Activated T-cell treated with anti-CD3 and anti-CD28 coated beads, Interleukin-2, amount 50 U/mL, for 72 hours (primary cell): ENCODE measurements around the gene TEC. TPM values are rescaled to one million over a fixed set of nuclear protein-coding genes. Genes with fewer than 3 reads are reported as not detected.
"Not testable (repeated sequence)": the region's sequence is repeated elsewhere in the genome, so short reads cannot be mapped to it uniquely, and the experiment has no call there.

Source experiments
- ATAC-seq, 2 donors: fragments of 150-1000 bp; cut with Tn5 transposase; replicated peaks in 1 of 2; 2 replicates each; pipeline ENCODE4 v1.10.0; 2021; ENCODE audit warnings: moderate library complexity in 2 of 2, mild to moderate bottlenecking in 1 of 2
- DNase-seq, 2 donors: peaks; one replicate each; pipeline ENCODE4 v3.0.0; 2021 to 2022; ENCODE audit warnings: mixed read lengths in 1 of 2
- H3K27ac Mint-ChIP-seq: one replicate; pipeline ENCODE4 v1.8.0; 2022; ENCODE audit warnings: mild to moderate bottlenecking, moderate library complexity, mixed read lengths
- H3K27me3 Mint-ChIP-seq: one replicate; pipeline ENCODE4 v1.8.0; 2022; ENCODE audit warnings: low read depth, mixed read lengths
- H3K36me3 Mint-ChIP-seq, 2 donors: one replicate each; pipeline ENCODE4 v1.8.0; 2022; ENCODE audit warnings: mixed read lengths in 2 of 2, mild to moderate bottlenecking in 1 of 2; ENCODE audit not compliant: insufficient read depth in 2 of 2
- H3K4me1 Mint-ChIP-seq: one replicate; pipeline ENCODE4 v1.8.0; 2022; ENCODE audit warnings: low read depth, mixed read lengths
- H3K4me3 Mint-ChIP-seq, 2 donors: one replicate each; pipeline ENCODE4 v1.8.0; 2022; ENCODE audit warnings: mild to moderate bottlenecking in 2 of 2, mixed read lengths in 2 of 2, moderate library complexity in 2 of 2
- H3K9me3 Mint-ChIP-seq, 2 donors: one replicate each; pipeline ENCODE4 v1.8.0; 2022; ENCODE audit warnings: mixed read lengths in 2 of 2
- total RNA-seq, 2 donors: library from RNA; stranded (reverse); gene quantifications; one replicate each; pipeline ENCODE4 v1.2.3, GENCODE V29; 2022

Gene TEC
- total RNA-seq, 2 donors from 2014 or later: 2.2 to 4.6 TPM

DNA sequence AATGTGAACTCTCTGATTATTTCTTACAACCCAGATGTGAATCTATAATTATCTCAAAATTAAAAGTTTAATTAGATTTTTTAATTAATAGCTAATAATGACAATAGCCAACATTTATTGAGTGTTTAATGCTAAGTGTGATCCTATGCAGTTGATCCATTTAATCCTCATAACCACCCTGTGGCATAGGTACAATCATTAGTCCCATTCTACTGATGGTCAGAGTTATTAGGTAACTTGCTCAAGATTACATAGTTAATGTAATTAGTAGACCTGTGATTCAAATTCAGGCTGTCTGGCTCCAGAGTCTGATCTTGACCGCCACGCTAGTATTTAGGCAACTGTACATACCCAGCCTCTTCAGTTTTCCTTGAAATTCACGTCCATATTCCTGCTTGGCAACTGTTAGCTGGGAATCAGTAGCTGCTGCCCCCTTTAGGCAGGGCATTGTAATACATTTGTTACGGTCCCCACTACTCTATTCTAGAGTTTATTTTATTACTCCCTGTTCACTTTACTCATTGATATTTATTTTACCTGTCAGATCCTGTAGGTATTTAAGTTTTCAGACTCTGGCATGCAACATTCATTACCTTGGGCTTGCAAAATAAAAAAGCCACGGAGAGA lies 20.6 kb upstream of the TEC start:
- H3K4me1 Mint-ChIP-seq: no peaks in the 10 kb centered on the region
- no peak overlapping the region for H3K4me3 Mint-ChIP-seq
- H3K27me3 Mint-ChIP-seq: no peaks in the 10 kb centered on the region
- H3K36me3 Mint-ChIP-seq: no peaks in the 10 kb centered on the region
- no peak overlapping the region for H3K27ac Mint-ChIP-seq
- ATAC-seq (no peak), DNase-seq (peak; percentile 6 to 23)
- peaks cover 0 to 3% of the 10 kb centered on the region in 2 donors for H3K9me3 Mint-ChIP-seq

DNA sequence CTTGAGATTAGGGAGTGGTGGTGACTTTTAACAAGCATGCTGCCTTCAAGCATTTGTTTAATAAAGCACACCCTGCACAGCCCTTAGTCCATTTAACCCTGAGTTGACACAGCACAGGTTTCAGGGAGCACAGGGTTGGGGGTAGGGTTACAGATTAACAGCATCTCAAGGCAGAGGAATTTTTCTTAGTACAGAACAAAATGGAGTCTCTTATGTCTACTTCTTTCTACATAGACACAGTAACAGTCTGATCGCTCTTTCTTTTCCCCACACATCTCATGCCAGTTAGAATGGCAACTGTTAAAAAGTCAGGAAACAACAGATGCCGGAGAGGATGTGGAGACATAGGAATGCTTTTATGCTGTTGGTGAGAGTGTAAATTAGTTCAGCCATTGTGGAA lies 16.4 kb upstream of the TEC start:
- ATAC-seq, H3K27ac Mint-ChIP-seq, H3K4me1 Mint-ChIP-seq, H3K4me3 Mint-ChIP-seq, DNase-seq: not testable (repeated sequence)
- H3K9me3 Mint-ChIP-seq: peaks cover 13% of the 10 kb centered on the region in 2 donors
- H3K27me3 Mint-ChIP-seq: peaks cover 31% of the 10 kb centered on the region
- peaks cover 7 to 15% of the 10 kb centered on the region in 2 donors for H3K36me3 Mint-ChIP-seq

DNA sequence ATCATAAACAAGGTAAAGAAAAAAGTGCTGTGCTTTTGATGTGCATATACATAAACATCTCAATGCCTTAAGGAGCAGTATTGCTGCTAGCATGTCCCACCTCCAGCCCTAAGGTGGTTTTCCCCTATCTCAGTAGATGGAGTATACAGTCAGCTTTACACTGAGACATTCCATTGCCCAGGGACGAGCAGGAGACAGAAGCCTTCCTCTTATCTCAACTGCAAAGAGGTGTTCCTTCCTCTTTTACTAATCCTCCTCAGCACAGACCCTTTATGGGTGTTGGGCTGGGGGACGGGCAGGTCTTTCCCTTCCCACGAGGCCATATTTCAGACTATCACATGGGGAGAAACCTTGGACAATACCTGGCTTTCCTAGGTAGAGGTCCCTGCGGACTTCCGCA lies 16.0 kb upstream of the TEC start:
- Mint-ChIP-seq H3K9me3 (peaks cover 13 to 15% of the 10 kb centered on the region in 2 donors), H3K36me3 (peaks cover 7 to 16% of the 10 kb centered on the region in 2 donors), H3K27me3 (peaks cover 35% of the 10 kb centered on the region)
- ATAC-seq, DNase-seq, H3K4me1 Mint-ChIP-seq, H3K4me3 Mint-ChIP-seq, H3K27ac Mint-ChIP-seq: not testable (repeated sequence)

DNA sequence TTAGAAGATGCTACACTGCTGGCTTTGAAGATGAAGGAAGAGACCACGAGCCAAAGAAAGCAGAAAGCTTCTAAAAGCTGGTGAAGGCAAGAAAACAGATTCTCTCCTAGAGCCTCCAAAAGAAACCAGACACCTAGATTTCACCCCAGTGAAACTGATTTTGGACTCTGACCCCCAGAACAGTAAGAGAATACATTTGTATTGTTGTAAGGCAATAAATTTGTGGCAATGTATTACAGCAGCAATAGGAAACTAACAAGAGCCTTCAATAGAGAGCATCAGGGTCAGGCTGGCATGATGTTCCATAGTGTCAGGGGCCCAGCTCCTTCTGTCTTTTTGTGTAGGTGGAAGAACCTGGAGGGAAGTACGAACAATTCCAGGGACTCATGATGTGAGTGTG lies 6.0 kb upstream of the TEC start:
- no peak for ATAC-seq

DNA sequence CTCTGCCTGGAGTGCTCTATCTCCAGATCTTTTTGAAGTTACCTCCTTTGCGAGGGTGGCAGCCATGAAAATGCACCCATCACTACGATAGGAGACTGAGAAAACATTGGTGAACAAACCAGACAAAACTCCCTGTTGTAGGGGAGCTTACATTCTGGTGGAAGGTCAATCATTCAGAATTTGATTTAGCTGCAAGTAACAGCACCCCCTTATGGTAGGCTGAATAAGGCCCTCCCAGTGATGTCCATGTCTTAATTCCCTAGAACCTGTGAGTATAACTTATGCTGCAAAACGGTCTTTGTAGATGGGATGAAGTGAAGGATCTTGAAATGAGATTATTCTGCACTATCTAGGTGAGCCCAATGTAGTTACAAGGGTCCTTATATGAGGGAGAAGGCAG lies 5.6 kb upstream of the TEC start:
- DNase-seq (peak; percentile 5 to 19), ATAC-seq (peak; percentile 37 to 47)
- Mint-ChIP-seq H3K27ac (no peak overlapping the region), H3K27me3 (no peaks in the 10 kb centered on the region), H3K4me3 (no peak overlapping the region), H3K4me1 (peaks cover 12% of the 10 kb centered on the region), H3K36me3 (peaks cover 1 to 3% of the 10 kb centered on the region in 2 donors), H3K9me3 (no peaks in the 10 kb centered on the region)

More for the DNA sequence above, 6.0 kb upstream of the TEC start:
- Mint-ChIP-seq H3K36me3 (peaks cover 1 to 3% of the 10 kb centered on the region in 2 donors), H3K4me3 (no peak overlapping the region), H3K27ac (no peak overlapping the region), H3K27me3 (peaks cover 3% of the 10 kb centered on the region), H3K9me3 (peaks cover 0 to 2% of the 10 kb centered on the region in 2 donors), H3K4me1 (peaks cover 8% of the 10 kb centered on the region)
- DNase-seq: no peak

DNA sequence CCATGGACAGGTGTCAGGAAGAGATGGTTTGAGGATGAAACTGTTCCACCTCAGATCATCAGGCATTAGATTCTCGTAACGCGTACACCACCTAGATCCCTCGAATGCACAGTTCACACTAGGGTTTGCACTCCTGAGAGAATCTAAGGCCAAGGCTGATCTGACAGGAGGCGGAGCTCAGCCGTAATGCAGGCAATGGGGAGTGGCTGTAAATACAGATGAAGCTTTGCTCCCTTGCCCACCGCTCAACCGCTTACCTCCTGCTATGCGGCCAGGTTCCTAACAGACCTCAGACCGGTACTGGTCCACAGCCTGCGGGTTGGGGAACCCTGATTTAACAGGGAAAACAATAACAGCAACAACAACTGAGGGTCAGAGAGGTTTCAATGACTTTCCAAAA lies 2.0 kb upstream of the TEC start:
- Mint-ChIP-seq H3K27ac (no peak overlapping the region), H3K27me3 (no peaks in the 10 kb centered on the region), H3K4me1 (peaks cover 20% of the 10 kb centered on the region), H3K36me3 (no peaks in the 10 kb centered on the region), H3K4me3 (no peak overlapping the region), H3K9me3 (no peaks in the 10 kb centered on the region)
- ATAC-seq (no peak), DNase-seq (peak in 1 of 2 donors; percentile 3)

DNA sequence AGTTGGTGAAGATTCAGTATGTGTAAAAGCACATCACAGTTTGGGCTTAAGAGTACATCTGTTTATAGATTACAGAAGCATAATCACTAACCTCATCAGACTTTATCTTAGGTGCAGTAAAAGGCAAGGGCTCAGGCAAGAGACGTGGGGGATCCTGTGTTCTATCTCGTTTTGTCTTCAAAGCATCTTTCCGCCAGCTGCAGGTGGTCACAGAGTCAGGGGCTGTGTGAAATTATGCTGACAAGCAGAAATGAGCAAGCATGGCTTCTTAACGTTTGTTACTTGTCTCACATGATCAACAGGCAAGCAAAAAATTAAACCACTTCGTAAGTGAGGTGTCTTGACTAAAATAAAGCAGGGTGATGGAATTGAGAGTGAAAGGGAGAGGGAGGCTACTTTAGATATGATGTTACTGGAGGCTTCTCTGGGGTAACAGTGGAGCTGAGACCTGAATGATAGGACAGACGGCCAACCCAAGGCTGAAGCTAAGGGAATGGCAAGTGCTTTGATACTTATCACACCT lies 1.4 kb upstream of the TEC start:
- DNase-seq (peak; percentile 8 to 9), ATAC-seq (peak; percentile 6 to 14)
- Mint-ChIP-seq H3K4me3 (peak overlapping the region; percentile 94 to 96), H3K9me3 (no peaks in the 10 kb centered on the region), H3K4me1 (peaks cover 20% of the 10 kb centered on the region), H3K27ac (no peak overlapping the region), H3K27me3 (no peaks in the 10 kb centered on the region), H3K36me3 (no peaks in the 10 kb centered on the region)

DNA sequence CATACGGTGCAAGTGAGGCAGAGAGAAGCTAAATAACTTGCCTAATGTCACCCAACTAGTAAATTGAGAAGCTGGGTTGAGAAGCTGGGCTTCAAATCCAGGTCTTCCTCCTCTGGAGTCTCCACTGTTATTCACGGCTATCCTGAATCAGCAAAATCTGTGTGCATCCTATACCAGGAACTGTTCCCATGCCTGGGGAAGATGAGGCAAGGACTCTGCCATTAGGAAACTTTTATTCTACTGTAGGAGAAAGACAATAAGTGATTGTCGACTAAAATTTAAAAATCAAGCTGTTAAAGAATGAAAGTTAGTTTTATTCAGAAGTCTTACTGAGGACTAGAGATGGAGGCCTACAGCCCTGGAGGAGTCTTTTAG lies 872 bp upstream of the TEC start:
- DNase-seq (no peak), ATAC-seq (no peak)
- no peaks in the 10 kb centered on the region for H3K36me3 Mint-ChIP-seq
- H3K27ac Mint-ChIP-seq: peak overlapping the region; percentile 85
- no peaks in the 10 kb centered on the region for H3K9me3 Mint-ChIP-seq
- no peaks in the 10 kb centered on the region for H3K27me3 Mint-ChIP-seq
- peak overlapping the region; percentile 94 to 96 for H3K4me3 Mint-ChIP-seq
- H3K4me1 Mint-ChIP-seq: peaks cover 20% of the 10 kb centered on the region

DNA sequence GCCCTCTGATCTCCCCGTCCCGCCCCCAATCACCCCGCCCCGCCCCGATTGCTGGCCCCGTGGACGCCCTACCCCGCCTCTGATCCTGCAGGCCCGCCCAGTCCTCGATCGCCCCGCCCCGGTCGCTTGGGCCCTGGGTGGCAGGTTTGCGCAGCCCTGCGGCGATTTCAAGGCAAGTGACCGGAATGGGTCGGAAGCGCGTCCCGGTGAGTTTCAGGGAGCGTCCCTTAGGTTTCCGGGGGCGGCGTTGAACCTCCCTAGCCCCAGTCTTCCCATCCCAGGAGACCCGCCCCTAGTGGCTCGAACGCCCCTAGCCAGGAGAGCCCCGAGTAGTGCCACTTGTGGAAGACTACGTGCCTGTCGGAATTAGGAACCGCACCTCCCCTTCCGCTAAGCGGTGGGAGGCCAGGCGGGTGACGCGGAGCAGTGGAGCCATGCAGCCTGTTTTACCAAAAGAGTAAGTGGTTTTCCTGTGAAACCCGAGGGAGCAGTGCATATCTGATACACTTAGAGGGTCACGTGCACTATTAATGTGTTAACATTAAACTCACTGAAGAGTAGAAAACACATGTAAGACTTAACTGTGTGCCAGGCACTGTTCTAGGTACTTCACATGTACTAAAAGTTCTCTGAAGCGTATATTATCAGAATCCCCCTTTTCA lies 354 bp upstream of the TEC start:
- DNase-seq: peak; percentile 91
- ATAC-seq: peak; percentile 93
- H3K4me1 Mint-ChIP-seq: peaks cover 20% of the 10 kb centered on the region
- no peaks in the 10 kb centered on the region for H3K36me3 Mint-ChIP-seq
- peak overlapping the region; percentile 85 for H3K27ac Mint-ChIP-seq
- peak overlapping the region; percentile 94 to 96 for H3K4me3 Mint-ChIP-seq
- no peaks in the 10 kb centered on the region for H3K9me3 Mint-ChIP-seq
- no peaks in the 10 kb centered on the region for H3K27me3 Mint-ChIP-seq

DNA sequence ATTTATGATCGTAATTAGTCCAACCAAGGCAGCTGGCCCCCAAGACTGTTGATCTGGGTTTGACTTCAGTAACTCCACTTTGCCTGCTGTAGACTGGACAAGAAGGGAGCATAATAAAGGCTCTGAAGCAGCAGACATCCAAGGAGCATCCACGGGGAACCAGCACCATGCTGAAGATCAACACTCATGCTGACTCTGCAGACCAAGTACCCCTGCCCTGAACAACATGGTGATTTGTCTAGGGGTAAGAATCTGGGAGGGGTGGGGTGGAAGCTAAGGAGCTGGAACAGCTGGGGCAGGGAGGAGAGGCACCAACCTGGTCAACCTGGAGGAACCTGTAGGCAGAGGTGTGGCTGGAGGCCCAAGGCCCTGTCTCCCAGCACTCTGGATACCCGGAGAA lies 2.1 kb downstream of the TEC start:
- Mint-ChIP-seq H3K27me3 (no peaks in the 10 kb centered on the region), H3K9me3 (no peaks in the 10 kb centered on the region), H3K36me3 (peaks cover 0 to 2% of the 10 kb centered on the region in 2 donors), H3K27ac (no peak overlapping the region), H3K4me3 (no peak overlapping the region), H3K4me1 (peaks cover 20% of the 10 kb centered on the region)
- ATAC-seq (no peak), DNase-seq (no peak)

DNA sequence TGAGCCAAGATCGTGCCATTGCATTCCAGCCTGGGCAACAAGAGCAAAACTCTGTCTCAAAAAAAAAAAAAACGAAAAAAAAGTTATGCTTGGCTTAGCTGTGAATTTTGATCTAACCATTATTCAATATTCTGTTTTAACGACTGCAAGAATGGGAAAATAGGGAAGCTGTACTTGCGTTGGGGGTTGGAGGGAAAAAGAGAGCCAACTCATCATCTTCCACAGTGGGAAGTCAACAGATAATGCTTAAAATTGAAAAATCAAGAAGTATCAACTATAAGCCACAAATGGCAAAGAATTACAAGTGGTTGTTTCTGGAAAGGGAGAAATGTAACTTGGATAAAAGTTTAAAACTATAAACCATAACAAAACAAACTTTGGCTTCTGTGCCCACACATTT lies 2.9 kb downstream of the TEC start:
- H3K27ac Mint-ChIP-seq: no peak overlapping the region
- no peaks in the 10 kb centered on the region for H3K9me3 Mint-ChIP-seq
- DNase-seq (no peak), ATAC-seq (no peak)
- peaks cover 0 to 2% of the 10 kb centered on the region in 2 donors for H3K36me3 Mint-ChIP-seq
- H3K4me3 Mint-ChIP-seq: no peak overlapping the region
- H3K27me3 Mint-ChIP-seq: no peaks in the 10 kb centered on the region
- peaks cover 21% of the 10 kb centered on the region for H3K4me1 Mint-ChIP-seq

DNA sequence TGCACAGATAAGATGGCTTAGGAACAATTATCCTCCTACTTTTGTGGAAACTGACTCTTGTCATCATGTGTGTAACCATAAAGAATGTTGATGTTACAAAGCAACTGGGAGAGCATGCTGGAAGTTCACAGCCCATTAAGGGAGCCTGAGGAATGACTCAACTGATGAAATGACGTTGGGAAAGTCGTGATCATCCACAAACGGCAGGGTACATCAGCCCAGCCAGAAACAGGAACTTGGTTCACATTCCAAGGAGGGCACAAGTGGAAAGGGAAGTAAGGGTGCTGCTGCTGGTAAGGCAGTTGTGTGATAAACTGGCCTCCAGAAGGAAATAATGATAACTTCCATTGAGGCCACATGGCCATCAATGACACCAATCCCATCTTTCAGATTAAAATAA lies 6.7 kb downstream of the TEC start:
- no peaks in the 10 kb centered on the region for H3K9me3 Mint-ChIP-seq

DNA sequence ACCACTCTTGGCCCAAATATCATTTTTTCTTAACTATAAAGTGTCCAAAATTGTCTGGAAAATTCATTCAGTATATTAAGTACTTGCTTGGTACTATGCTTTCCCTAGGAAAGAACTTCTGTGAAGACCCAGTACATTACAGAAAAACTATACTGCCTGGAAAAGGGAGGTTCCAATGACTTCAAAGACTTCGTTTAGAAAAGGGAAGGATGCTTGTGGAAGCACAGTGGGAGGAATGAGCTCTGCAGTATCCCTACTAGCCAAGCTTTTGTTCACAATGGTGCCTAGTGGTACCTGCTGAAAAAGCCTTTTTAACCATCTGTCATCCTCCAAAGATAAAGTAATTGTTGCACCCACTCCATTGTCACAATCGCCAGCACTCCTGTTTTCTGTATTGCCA lies 7.2 kb downstream of the TEC start:
- Mint-ChIP-seq H3K4me3 (no peak overlapping the region), H3K36me3 (peaks cover 0 to 2% of the 10 kb centered on the region in 2 donors), H3K27ac (no peak overlapping the region), H3K4me1 (peaks cover 12% of the 10 kb centered on the region), H3K27me3 (no peaks in the 10 kb centered on the region), H3K9me3 (no peaks in the 10 kb centered on the region)
- ATAC-seq (no peak), DNase-seq (no peak)

More for the DNA sequence above, 6.7 kb downstream of the TEC start:
- ATAC-seq (no peak), DNase-seq (no peak)
- peaks cover 15% of the 10 kb centered on the region for H3K4me1 Mint-ChIP-seq
- H3K36me3 Mint-ChIP-seq: peaks cover 0 to 2% of the 10 kb centered on the region in 2 donors
- H3K27me3 Mint-ChIP-seq: no peaks in the 10 kb centered on the region
- H3K4me3 Mint-ChIP-seq: no peak overlapping the region
- no peak overlapping the region for H3K27ac Mint-ChIP-seq
